Stimulated activated CD8-positive, alpha-beta memory T cell treated with anti-CD3 and anti-CD28 coated beads, Interleukin-7, amount 100 ng/mL, for 24 hours (primary cell): ENCODE measurements around the gene FAM216B.
"Not testable (repeated sequence)": the region's sequence is repeated elsewhere in the genome, so short reads cannot be mapped to it uniquely, and the experiment has no call there.

Experiments used
- DNase-seq: peaks from one replicate; pipeline ENCODE4 v3.0.0-alpha.2; 2020; ENCODE audit warnings: low read depth

Gene FAM216B

DNA sequence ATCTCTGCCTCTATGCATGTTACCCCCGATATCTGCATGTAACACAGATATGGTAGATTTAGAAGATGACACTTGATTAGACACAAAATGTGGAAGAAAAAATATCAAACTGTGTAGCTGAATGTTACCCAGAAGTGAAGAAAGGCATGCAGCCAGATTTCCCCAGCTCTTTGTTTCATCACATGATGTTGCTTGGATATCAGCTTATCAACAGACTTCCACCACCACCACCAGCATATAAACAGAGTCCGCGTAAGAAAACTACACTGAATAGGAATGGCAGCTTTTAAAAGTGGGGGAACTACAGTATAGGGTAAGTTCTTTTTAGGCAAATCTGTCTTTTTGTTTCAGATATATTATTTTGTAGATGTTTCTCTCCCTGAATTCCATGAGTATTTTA is at the start of gene FAM216B:
TSS of gene FAM216B (plus strand) at position 233 of the 400 bp plus-strand sequence. CDS start 2,484 bp downstream, outside the sequence.
- no peak for DNase-seq

DNA sequence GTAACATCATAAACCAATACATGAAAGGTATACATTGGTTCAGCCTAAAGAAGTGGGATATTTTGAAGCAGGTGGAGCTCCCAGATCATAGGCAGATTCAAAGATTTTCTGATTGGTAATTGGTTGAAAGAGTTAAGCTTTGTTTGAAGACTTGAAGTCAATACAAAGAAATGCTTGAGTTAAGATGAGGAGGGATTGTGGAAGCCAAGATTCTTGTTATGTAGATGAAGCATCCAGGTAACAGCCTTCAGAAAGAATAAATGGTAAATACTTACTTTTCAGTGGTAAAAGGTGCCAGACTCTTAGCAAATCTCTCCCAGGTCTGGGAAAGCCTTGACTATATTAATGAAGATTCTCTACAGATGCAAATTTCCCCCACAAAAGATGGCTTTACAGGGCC is 49.3 kb upstream of the FAM216B start:
- DNase-seq = no peak

DNA sequence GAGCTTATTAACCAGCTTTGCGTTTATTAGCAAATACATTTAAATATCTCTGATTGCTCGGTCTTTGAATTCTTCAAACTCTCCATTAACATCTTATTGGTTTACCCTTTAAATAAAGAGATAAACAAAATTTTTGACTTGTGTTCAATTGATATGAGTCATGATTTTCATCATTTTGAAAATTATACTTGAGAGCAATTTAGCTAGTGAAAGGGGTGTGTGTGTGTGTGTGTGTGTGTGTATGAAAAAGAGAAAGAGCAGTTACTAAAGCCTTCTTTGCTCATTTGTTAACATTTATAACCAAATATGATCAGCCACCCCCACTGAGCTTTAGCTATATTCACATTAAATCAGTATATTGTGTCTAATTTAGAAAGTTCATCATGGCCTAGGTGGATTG is 48.3 kb upstream of the FAM216B start:
- DNase-seq = no peak

DNA sequence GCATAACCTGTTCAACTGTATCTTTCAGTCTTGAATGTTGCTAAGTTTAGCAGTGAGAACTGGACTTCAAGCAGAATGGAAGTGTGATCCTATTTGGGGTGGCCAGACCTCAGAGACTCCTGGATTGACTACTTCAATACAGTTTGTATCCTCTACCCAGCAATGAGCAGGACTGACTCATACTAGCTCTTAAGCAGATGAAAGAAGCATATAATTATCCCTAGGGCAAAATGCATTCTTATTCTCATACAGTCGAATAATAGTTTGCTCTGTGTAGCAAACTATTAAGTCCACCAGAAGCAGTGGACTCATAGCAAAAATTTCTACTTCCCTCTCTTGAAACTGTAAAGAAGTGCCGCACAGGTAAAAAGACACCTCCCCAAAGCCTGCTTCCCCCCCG is 46.4 kb upstream of the FAM216B start:
- DNase-seq = no peak

DNA sequence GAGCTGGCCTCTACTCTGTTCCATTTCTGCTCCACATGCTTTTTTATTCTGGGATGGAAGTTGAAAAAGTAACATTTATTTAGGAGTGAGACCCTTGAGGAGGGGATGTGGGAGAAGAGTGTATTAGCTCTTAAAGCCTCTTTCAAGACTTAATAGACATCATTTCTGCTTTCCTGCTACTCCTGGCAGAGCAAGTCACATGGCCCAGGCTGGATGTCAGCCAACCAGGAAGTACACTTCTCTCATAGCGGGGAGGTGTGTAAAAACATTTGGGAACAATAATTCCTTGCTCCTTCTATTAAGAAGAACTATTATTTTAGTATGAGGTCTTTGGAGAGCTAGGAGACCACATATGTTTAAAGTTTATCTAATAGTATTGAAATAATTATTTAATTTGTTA is 40.6 kb upstream of the FAM216B start:
- DNase-seq = no peak

DNA sequence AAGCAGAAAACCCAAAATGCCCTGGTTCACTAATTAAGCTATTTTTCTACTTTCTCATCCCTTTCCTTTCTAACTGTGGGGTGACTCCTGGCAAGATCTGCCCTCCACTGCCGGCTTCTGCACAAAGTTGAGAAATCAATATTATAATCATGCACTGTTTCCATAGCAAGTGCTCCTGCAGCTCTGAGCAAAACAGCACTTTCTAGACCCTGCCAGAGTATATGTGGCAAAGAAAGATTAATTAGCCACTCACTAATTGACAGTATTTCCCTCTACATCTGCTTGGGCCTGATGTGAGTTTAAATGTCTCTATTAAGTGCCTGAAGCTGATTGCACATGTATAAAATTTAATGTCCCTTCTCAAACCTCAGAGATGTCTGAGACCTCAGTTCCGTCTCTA is 39.5 kb upstream of the FAM216B start:
- DNase-seq = no peak

- DNase-seq = no peak
Measured at GRCh38 chr13:42745655-42746054, 35.7 kb upstream of the FAM216B start.

DNA sequence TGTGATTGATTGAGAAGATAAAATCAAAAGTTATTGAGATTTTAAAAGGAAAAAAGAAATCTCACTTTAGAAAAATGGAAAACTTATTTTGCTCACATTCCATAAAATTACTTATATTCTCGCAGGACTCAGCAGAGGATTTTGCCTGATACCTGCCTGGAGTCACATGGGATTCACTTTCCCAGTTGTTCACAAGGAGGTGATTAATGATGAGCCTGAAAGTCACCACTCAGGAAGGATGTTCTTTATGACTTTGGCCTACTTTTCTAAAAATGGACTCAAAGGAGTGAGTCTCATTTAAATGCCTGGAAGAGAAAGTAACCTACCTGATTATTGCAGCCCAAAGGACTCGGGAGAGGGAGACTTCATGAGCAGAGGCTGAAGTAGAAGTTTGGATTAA is 34.5 kb upstream of the FAM216B start:
- no peak for DNase-seq

- DNase-seq = no peak
Measured at GRCh38 chr13:42747399-42747873, 33.9 kb upstream of the FAM216B start.

DNA sequence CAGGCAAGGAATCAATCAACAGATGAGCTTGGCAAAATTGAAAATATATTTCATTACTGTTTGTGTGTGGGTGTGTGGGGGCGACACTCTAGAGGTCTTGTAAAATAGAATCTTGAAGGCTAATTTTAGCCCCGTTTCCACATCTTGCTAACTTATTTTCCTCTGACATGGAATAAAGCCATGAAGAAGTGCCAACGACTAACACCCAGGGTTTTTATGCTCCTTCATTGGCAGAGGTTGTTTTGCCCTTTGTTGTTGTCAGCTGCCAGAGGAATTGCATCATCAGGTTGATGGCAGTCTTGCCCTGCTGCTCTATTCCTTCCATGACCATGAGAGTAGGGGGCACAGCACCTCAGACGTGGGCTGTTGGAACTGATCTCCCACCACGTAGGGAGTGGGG is 30.6 kb upstream of the FAM216B start:
- DNase-seq = no peak

- no peak for DNase-seq
Measured at GRCh38 chr13:42751693-42752092, 29.7 kb upstream of the FAM216B start.

DNA sequence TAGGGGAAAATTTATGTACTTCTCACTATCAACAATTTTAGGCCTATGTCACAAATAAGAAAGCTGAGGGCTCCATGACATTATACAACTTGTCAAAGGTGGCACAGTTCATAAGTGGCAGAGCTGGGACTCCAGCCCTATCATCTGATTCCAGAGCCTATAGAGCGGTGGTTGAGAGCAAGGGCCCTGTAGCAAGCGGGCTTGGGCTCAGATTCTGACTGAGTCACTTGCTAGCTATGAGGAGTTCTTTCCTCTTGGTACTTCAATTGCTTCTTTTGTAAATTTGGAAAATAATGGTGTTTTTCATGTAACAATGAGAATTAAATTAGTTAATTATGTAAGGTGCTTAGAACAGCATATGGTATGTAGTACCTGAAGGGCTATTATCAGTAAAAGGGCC is 28.7 kb upstream of the FAM216B start:
- no peak for DNase-seq

GRCh38 chr13:42753697-42754096 is 27.7 kb upstream of the FAM216B start:
- DNase-seq = no peak

GRCh38 chr13:42754801-42755510 is 26.4 kb upstream of the FAM216B start:
- DNase-seq = no peak

GRCh38 chr13:42757678-42758420 is 23.5 kb upstream of the FAM216B start:
- DNase-seq = no peak

GRCh38 chr13:42758515-42758914 is 22.9 kb upstream of the FAM216B start:
- no peak for DNase-seq

DNA sequence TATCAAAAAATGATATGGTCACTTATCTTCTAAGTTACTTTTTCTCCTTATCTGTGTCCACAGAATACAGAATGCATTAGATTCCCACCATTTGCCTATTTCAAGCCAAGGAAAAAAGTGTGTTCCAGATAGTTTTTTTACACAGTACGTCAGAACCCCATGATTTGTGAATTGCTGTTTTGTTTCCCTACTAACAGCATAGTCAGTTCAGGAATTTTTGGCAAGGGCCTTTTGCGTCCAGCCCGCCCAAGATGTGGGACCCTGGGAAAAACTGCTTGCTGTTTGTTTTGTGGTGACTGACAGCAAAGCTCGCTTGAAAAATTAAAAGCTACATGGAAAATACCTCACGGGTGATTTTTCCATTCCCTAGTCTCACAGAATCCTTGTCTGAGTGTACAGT is 20.4 kb upstream of the FAM216B start:
- DNase-seq = no peak

GRCh38 chr13:42762251-42762650 is 19.1 kb upstream of the FAM216B start:
- DNase-seq = no peak

DNA sequence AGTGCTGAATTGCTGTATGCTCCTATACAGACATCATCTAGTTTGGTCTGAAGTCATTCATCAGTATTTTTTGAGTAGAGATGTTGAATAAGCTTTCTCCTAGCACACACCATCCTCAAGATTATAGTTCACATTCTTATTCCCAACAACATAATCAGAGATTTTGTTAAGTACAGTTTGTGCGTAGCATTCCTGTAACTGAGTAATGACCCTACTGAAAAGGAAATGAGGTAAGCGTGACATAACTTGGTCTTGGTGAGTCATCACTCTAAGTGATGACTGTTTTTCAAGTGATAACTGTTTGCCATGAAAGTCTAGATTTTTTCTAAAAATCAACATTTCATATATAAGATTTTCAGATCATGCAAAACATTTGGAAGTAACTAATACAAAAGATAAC is 18.5 kb upstream of the FAM216B start:
- no peak for DNase-seq

- DNase-seq = no peak
Measured at GRCh38 chr13:42766016-42766415, 15.4 kb upstream of the FAM216B start.

DNA sequence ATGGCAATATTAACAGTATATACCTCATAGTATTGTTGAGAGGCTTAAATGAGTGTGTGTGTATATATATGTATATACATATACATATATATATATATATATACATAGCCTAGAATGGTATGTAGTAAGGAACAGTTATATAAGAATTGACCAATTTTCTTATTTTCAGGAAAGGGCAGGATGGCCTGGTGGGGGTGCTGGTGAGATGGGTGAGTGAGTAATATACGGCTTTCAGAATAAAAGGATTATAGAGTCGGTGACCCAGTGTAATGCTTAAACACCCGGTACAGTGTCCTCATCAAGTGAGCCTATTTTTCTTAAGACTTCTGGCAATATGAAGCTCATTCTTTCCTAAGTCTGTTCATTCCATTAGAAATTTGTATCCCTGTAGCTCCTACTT is 11.7 kb upstream of the FAM216B start:
- DNase-seq = no peak

- DNase-seq = not testable (repeated sequence)
Measured at GRCh38 chr13:42776558-42776957, 4.8 kb upstream of the FAM216B start.

DNA sequence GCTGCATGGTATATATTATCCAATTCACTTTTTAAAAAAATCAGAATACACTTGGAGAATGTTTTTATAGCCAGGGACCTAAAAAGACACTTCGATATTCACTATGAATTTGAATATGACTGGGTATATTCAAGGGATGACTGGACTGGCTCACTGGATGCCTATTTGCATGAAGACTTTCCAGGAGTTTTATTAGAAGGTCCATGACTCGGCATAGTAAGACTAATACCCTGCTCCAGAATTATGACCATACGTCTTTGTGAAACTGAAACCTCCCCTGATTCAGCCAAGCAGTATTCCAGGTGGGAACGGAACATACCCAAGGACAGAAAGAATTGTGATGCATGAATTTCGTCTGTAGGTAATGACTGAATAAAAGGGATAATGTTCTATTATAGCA is 3.9 kb upstream of the FAM216B start:
- no peak for DNase-seq

GRCh38 chr13:42780044-42780443 is 1.3 kb upstream of the FAM216B start:
- DNase-seq = no peak
